Raji (cell line): Measurements from ENCODE around the gene TFAP2D.

Experiments
- POLR2A ChIP-seq: IDR thresholded peaks from 2 replicates; pipeline ENCODE4 v1.6.1; 2011; ENCODE audit warnings: low read depth, low read length, control low read depth; ENCODE audit not compliant: insufficient read depth

The TFAP2D gene

GRCh38 chr6:50713977-50714486 is 706 bp downstream of the TFAP2D start:
- no peak for TF ChIP-seq POLR2A

DNA sequence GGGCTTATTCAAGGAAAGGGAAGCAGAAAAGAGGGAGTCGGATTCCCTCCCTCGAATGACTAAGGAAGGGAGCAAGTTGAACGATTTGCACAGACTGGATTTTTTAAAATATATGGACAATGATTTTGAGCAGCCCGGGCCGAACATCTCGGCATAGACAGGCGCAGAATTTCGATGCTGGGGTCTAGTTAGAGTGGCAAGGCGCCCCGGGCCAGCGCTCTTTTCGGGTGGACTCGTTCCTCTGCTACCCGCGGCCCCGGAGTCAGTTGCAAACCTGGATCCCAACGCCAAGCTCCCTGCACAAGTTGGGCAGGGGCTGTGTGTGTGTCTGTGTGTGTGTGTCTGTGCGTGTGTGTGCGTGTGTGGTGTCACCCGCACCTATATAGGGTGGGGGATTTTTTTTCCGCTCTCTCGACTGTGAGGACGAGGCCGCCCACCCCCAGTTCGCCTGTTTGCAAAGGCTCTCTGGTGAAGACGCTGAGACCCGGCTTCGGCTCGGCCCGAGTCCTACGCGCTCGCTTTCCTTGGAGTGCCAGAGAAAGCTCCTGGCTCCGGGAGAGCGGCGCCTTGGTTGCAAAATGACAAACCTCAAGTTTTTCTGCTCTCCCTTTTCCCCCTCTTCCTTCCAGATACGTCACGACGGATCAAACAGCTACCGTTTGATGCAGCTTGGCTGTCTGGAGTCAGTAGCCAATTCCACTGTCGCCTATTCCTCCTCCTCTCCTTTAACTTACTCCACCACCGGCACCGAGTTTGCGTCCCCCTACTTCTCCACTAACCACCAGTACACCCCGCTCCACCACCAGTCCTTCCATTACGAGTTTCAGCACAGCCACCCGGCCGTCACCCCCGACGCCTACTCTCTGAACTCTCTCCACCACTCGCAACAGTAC is 1.4 kb downstream of the TFAP2D start:
- no peak for TF ChIP-seq POLR2A

- TF ChIP-seq POLR2A: no peak
These were observed 3.7 kb downstream of the TFAP2D start for GRCh38 chr6:50716899-50717509.

- no peak for TF ChIP-seq POLR2A
These were observed 4.6 kb downstream of the TFAP2D start for GRCh38 chr6:50717734-50718457.

DNA sequence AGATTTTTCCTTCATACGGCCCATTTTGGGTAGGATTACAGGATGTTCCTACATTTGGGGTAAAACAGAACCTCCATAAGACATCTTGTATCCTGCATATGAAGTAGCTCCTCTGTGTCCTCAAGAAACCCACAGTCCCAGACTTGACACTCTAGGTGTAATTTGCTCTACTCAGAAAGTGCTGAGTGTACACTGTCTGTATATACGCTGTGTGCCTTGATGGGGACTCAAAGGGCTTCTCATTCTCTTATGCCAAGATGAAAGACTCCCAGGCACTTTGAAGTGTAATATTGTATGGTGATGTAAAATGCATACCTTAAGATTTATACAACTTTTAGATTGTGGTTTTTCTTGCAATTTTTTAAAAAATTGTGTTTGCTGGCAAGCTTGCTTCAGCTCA is 5.2 kb downstream of the TFAP2D start:
- no peak for TF ChIP-seq POLR2A

- no peak for TF ChIP-seq POLR2A
These were observed 7.3 kb downstream of the TFAP2D start for GRCh38 chr6:50720623-50721022.

DNA sequence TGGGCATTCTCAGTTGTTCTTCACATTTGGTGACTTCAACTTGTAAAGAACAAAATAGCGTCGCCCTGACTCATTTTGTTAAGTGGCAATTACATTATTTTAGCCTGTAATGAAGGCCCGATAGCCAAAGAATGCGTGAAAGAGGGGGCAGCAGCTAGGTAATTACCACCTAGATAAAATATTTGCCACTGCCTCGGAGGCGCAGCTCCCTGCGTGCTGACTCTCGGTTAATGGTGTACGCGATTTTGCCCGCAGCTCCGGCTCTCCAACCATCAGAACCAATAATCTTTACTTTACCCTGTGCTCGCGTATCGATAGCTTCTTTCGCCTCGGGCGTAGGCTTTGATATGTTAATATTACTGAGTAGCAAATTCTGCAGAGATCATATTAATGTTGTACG is 8.7 kb downstream of the TFAP2D start:
- TF ChIP-seq POLR2A: no peak

- TF ChIP-seq POLR2A: no peak
These were observed 9.7 kb downstream of the TFAP2D start for GRCh38 chr6:50722829-50723554.

GRCh38 chr6:50724381-50725124 is 11.2 kb downstream of the TFAP2D start:
- no peak for TF ChIP-seq POLR2A

- TF ChIP-seq POLR2A: no peak
These were observed 21.2 kb downstream of the TFAP2D start for GRCh38 chr6:50734488-50734887.

- no peak for TF ChIP-seq POLR2A
These were observed 28.8 kb downstream of the TFAP2D start for GRCh38 chr6:50742161-50742560.

GRCh38 chr6:50744976-50745375 is 31.6 kb downstream of the TFAP2D start:
- no peak for TF ChIP-seq POLR2A

- no peak for TF ChIP-seq POLR2A
These were observed 49.5 kb downstream of the TFAP2D start for GRCh38 chr6:50762798-50763197.

GRCh38 chr6:50778696-50779095 is 65.4 kb downstream of the TFAP2D start:
- no peak for TF ChIP-seq POLR2A
